GM19397 (cell line): ENCODE results near the gene DAD1.
"Not testable (repeated sequence)": the region's sequence is repeated elsewhere in the genome, so short reads cannot be mapped to it uniquely, and the experiment has no call there.

Experiments used
- ATAC-seq: cut with Tn5 transposase; IDR thresholded peaks from one replicate; pipeline ENCODE4 v1.9.1; 2021; ENCODE audit warnings: mild to moderate bottlenecking, moderate library complexity; ENCODE audit not compliant: unreplicated experiment

Gene DAD1

GRCh38 chr14:22599349-22599748 is 10.3 kb upstream of the DAD1 start:
- ATAC-seq: no peak

DNA sequence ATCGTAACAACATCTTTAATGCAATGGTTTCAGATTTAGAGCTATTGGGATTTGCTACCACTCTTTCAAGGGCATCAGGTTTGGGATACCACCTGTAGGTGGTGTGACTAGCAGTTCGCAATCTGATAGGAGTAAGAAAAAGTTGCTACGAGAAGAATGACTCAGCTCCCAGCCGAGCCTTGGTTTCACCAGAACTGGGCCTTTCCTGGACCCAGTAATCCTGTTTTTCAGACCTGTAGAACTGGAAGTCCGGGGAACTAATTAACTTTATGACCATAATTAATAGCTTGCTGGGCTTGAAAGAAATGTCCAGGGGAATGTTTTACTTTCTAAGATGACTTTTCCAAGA is 9.8 kb upstream of the DAD1 start:
- peak; percentile 40 for ATAC-seq

DNA sequence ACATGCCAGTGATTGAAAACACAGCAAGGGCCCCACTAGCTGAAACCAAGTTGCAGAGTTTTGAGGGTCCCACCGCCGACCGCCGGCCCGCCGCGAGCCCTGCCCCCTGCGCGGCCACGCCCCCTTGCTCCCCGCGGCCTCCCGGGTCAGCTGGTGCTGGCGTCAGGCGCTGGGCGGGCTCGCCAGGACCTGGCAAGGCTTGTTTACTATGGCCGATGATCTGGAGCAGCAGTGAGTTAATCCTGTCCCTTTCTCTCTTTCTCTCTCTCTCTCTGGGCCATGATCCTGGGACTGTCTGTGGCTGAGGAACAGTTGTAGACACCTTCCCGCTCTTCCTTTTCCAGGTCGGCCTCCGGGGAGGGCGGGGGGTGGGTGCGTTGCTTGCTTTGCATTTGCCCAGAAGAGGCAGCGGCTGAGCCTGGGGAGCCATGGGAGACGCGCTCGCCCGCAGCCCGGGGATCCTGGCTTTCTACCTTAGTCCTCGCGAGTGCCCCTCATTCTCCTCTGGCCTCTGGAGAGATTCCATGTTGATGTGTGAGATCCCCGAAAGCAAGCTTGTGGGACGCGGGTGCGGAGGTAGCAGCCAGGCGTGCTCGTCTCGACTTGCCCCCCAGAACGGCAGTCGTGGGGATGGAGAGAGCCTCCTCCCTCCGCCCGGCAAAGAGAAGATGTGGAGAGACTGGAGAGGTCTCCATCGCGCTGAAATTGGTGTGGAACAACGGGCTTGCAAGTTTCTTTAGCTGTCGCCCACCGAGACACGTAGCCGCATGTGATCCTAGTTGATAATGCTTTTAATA is 9.3 kb upstream of the DAD1 start, which contains the start of gene ABHD4:
TSS of gene ABHD4 (plus strand) at position 202 of the 797 bp plus-strand sequence. CDS start at position 209, 7 bp downstream.
- peak; percentile 71 for ATAC-seq

GRCh38 chr14:22597771-22598098 is 8.7 kb upstream of the DAD1 start:
- peak; percentile 14 for ATAC-seq

- ATAC-seq: no peak
Observed at GRCh38 chr14:22597265-22597664, 8.2 kb upstream of the DAD1 start.

DNA sequence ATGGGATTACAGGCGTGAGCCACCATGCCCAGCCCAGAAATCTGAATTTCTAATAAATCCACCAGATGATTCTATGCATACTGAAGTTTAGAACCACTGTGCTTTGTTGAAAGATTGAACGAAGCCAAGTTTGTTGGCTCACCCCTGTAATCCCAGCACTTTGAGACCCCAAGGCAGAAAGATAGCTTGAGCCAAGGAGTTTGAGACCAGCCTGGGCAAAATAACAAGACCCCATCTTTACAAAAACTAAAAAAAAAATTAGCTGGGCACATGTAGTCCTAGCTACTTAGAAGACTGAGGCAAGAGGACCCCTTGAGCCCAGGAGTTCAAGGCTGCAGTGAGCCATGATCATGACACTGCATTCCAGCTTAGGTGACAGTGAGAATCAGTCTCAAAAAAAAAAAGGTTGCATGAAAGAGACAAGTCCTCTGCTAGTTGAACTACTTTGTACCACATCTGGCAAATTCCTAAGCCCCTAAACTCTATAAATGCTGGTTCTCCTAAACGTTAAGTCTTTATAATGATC is 7.4 kb upstream of the DAD1 start:
- no peak for ATAC-seq

DNA sequence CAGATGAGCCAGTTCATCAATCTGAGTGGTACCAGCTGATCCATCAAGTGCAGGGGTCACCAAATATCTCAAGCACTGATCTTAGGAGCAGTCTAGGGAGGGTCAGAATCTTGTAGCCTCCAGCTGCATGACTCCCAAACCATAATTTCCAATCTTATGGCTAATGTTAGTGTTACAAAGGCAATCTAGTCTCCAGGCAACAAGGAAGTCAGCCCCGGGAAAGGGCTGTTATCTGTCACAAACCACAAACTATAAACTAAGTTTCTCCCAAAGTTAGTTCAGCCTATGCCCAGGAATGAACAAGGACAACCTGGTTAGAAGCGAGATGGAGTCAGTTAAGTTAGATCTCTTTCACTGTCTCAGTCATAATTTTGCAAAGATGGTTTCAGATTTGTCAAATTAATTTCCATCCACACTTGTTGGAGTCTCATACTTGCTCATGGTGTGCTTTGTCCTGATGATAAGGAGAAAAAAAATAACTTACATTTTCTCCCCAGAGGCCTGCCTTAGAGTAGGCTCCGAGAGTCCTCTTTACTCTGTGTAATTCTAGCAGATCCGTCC is 5.2 kb upstream of the DAD1 start:
- no peak for ATAC-seq

DNA sequence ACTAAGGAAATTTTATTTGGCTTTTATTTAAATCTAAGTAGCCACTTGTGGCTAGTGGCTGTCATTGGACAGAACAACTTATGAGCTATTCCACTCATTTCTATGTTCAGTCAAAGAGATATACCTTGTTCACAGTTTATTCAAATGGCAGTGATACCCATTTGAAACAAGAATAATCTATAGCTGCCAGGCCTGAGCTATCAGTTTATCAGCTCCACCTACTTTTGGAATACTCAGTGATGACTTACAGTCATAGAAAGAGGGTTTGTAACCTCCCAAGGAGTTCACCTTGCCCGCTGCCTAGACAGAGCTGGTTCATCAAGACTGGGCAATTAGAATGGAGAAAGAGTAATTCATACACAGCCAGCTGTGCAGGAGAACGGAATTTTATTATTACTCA is 4.6 kb upstream of the DAD1 start:
- no peak for ATAC-seq

DNA sequence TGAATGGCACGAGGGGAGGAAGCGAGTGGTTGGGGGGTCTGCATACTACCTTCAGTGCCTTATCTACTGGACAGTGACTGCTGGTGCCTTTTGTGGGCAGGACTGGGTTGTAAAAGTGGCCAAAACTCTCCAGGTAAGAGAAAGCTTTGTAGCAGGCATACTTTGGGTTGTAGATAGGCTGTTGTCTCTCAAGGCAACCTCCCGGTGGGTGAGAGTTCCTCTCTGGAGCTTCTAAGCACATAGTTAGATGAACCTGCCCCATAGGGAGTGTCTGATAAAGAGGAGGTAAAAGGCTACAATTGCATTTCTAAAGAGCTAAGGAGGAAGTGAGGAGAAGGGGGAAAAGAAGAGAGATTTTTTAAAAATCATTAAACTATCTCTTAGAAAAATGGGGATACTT is 4.2 kb upstream of the DAD1 start:
- ATAC-seq: no peak

GRCh38 chr14:22588526-22589095 is 413 bp downstream of the DAD1 start:
- ATAC-seq: no peak

DNA sequence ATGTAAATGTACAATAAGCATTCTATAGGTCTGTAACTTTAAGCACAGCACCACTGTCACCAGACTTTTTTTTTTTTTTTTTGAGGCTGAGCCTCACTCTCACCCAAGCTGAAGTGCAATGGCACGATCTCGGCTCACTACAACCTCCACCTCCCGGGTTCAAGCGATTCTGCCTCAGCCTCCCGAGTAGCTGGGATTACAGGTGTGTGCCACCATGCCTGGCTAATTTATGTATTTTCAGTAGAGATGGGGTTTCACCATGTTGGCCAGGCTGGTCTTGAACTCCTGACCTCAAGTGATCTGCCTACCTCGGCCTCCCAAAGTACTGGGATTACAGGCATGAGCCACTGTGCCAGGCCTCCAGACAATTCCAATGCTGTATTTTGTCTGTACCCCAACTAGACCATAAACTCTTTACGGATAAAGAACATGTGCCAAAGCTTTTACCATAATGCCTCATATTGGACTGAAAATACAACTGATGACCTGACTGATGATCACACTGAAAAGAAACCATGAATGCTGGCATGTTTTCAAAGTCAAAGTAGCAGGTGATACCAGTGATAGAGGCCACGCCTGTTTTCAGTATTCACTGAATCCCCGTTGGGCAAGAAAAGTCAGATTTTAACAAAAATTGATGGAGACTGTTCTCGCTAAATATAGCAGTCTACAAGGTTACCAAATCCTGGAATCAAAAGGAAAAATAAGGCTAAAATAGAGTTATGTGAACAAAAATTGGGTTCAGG is 1.2 kb downstream of the DAD1 start:
- ATAC-seq: not testable (repeated sequence)

DNA sequence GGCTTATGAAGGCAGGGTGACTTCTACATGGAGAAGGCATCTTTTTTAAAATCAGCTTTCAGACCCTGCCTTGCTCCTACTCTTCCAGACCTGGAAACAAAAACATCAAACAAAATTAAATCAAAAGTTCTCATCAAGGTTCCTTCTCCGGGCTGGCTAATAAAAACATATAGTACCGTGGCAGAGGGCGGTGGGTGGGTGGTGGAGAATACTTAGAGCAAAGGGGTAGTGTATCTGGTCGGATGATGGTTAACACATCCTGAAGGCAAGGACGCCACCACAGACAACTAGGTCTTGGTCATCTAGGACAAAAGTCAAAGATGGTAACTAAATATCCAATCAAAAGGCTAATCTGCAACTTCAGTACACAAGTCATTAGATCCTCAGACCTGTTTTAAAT is 1.8 kb downstream of the DAD1 start:
- ATAC-seq: no peak

GRCh38 chr14:22583994-22584393 is 5.0 kb downstream of the DAD1 start:
- no peak for ATAC-seq

- ATAC-seq: no peak
Observed at GRCh38 chr14:22580625-22581024, 8.4 kb downstream of the DAD1 start.

GRCh38 chr14:22579881-22580280 is 9.1 kb downstream of the DAD1 start:
- no peak for ATAC-seq

DNA sequence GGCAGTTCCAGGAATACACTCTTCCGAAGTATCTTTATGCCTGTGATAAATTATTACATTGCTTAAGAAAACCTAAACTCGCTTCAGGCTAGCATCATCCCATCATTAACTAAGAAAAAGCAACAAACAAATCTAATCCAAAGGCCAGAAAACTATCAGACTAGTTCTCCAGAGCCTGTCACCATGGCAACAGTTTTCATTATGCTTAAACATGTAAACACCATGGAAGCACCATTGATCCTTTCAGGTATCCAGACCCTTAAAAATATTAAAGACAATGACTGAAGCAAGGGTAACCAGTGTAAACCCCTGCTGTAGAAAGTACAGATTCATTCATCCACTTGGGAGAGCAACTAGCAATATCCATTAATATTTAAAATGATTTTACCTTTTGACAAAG is 9.8 kb downstream of the DAD1 start:
- ATAC-seq: no peak

- no peak for ATAC-seq
Observed at GRCh38 chr14:22577334-22577908, 11.6 kb downstream of the DAD1 start.

GRCh38 chr14:22573804-22574203 is 15.2 kb downstream of the DAD1 start:
- ATAC-seq: no peak

DNA sequence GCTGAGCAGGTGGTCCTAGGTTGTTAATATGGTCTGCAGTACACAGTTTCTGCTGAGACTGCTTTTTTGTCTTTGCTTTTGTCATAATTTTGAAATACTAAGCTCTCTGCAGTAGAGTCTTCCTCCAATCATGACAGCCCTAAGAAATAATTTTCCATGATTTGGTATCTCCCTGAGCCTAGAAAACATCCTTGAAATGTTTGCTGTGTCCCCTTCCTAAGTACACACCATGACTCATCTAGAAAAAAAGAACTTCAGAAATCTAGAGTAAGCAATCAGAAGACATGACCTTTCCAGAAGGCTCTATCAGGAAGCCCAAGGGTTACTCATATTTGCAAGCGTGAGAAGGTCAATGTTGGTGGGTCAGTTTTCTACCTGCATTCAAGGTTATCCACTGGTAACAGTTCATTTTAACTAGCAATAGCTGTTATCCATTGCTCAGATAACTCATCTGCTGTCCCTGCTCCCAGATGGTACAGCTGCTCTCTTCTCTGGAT is 16.4 kb downstream of the DAD1 start:
- no peak for ATAC-seq

- peak; percentile 65 for ATAC-seq
Observed at GRCh38 chr14:22570132-22570949, 18.7 kb downstream of the DAD1 start.
